WTC11 (cell line): Measurements from ENCODE around the gene TWF2. TPM values are rescaled to one million over a fixed set of nuclear protein-coding genes. Genes with fewer than 3 reads are reported as not detected.
A peak's percentile ranks its signal among the peaks of the same experiment; 100 is the strongest.
"Not testable (repeated sequence)": the region's sequence is repeated elsewhere in the genome, so short reads cannot be mapped to it uniquely, and the experiment has no call there.

ENCODE experiments used
- ATAC-seq: fragments of 200-7000 bp; cut with Tn5 transposase; 2 replicates; pipeline ENCODE4 v1.10.0; 2021; ENCODE audit warnings: mild to moderate bottlenecking, moderate library complexity
- CTCF ChIA-PET: fragments of 300-600 bp; sonication (Branson Sonifier 250); formaldehyde crosslinking; loops from one replicate; lab custom pipeline; 2021; ENCODE audit warnings: antibody characterized with exemption; lab: Charles Lee
- POLR2A ChIA-PET: fragments of 350-600 bp; sonication (Branson Sonifier 250); formaldehyde crosslinking; loops from one replicate; lab custom pipeline; 2021; ENCODE audit warnings: antibody characterized with exemption; lab: Charles Lee
- DNase-seq: peaks from one replicate; pipeline ENCODE4 v3.0.0; 2021; ENCODE audit warnings: low spot score
- H3K27ac Mint-ChIP-seq: 2 replicates; pipeline ENCODE4 v1.8.0; 2021; ENCODE audit warnings: mixed read lengths
- H3K27me3 Mint-ChIP-seq: 2 replicates; pipeline ENCODE4 v1.8.0; 2021; ENCODE audit warnings: low read depth, mild to moderate bottlenecking, moderate library complexity, mixed read lengths
- H3K36me3 Mint-ChIP-seq: 2 replicates; pipeline ENCODE4 v1.8.0; 2021; ENCODE audit warnings: mixed read lengths
- H3K4me1 Mint-ChIP-seq: 2 replicates; pipeline ENCODE4 v1.8.0; 2022; ENCODE audit warnings: mixed read lengths
- H3K4me3 Mint-ChIP-seq: 2 replicates; pipeline ENCODE4 v1.8.0; 2021; ENCODE audit warnings: mild to moderate bottlenecking, moderate library complexity, mixed read lengths
- H3K9me3 Mint-ChIP-seq: 2 replicates; pipeline ENCODE4 v1.8.0; 2021; ENCODE audit warnings: mixed read lengths
- ATF3 ChIP-seq: sonication (generic); formaldehyde crosslinking; conservative IDR thresholded peaks from 2 replicates; pipeline ENCODE4 v1.8.1; 2022; ENCODE audit warnings: mild to moderate bottlenecking, missing genetic modification reagents
- E2F5 ChIP-seq: sonication (generic); formaldehyde crosslinking; IDR thresholded peaks from 2 replicates; pipeline ENCODE4 v1.8.1; 2022; ENCODE audit warnings: mild to moderate bottlenecking, moderate library complexity, missing genetic modification reagents
- EMX1 ChIP-seq: fragments of 250-450 bp; sonication (Bioruptor Pico); IDR thresholded peaks from 2 replicates; pipeline ENCODE4 v1.8.0; 2021; ENCODE audit warnings: mild to moderate bottlenecking
- FOXP1 ChIP-seq: sonication (generic); formaldehyde crosslinking; IDR thresholded peaks from 2 replicates; pipeline ENCODE4 v1.8.0; 2022; ENCODE audit warnings: missing genetic modification reagents, mild to moderate bottlenecking, moderate library complexity, borderline replicate concordance
- GTF2I ChIP-seq: fragments of 250-450 bp; sonication (Bioruptor Pico); conservative IDR thresholded peaks from 2 replicates; pipeline ENCODE4 v1.4.0; 2021; ENCODE audit warnings: mild to moderate bottlenecking
- HMGA2 ChIP-seq: fragments of 250-450 bp; sonication (Bioruptor Pico); IDR thresholded peaks from 2 replicates; pipeline ENCODE4 v1.4.0; 2021; ENCODE audit warnings: mild to moderate bottlenecking, moderate library complexity
- JUN ChIP-seq: sonication (generic); formaldehyde crosslinking; IDR thresholded peaks from 2 replicates; pipeline ENCODE4 v1.8.0; 2023; ENCODE audit warnings: mild to moderate bottlenecking, missing genetic modification reagents
- OVOL2 ChIP-seq: fragments of 250-450 bp; sonication (Bioruptor Pico); IDR thresholded peaks from 2 replicates; pipeline ENCODE4 v1.9.0; 2021; ENCODE audit warnings: mild to moderate bottlenecking, borderline replicate concordance
- PRRX2 ChIP-seq: fragments of 250-450 bp; sonication (Bioruptor Pico); IDR thresholded peaks from 2 replicates; pipeline ENCODE4 v1.8.0; 2021; ENCODE audit warnings: mild to moderate bottlenecking
- ZBTB21 ChIP-seq: sonication (generic); formaldehyde crosslinking; IDR thresholded peaks from 2 replicates; pipeline ENCODE4 v1.8.1; 2023; ENCODE audit warnings: mild to moderate bottlenecking, missing genetic modification reagents, borderline replicate concordance
- ZNF263 ChIP-seq: sonication (generic); formaldehyde crosslinking; IDR thresholded peaks from 2 replicates; pipeline ENCODE4 v1.8.1; 2022; ENCODE audit warnings: low read depth, mild to moderate bottlenecking, moderate library complexity, missing genetic modification reagents
- ZNF671 ChIP-seq: fragments of 250-450 bp; sonication (Bioruptor Pico); IDR thresholded peaks from 2 replicates; pipeline ENCODE4 v1.8.0; 2021; ENCODE audit warnings: mild to moderate bottlenecking
- total RNA-seq: library from RNA; stranded (reverse); gene quantifications from 3 replicates; pipeline ENCODE4 v1.2.3, GENCODE V29; 2021
- TF ChIP-seq, protein P1 (sequence below): sonication (generic); formaldehyde crosslinking; IDR thresholded peaks from 2 replicates; pipeline ENCODE4 v1.8.1; 2022; ENCODE audit warnings: mild to moderate bottlenecking, missing genetic modification reagents, moderate library complexity, borderline replicate concordance
- TF ChIP-seq, protein P2 (sequence below): fragments of 250-450 bp; sonication (Bioruptor Pico); IDR thresholded peaks from 2 replicates; pipeline ENCODE4 v2.1.2; 2022; ENCODE audit warnings: mild to moderate bottlenecking, moderate library complexity
- TF ChIP-seq, protein P3 (sequence below): sonication (generic); formaldehyde crosslinking; IDR thresholded peaks from 2 replicates; pipeline ENCODE4 v1.8.1; 2023; ENCODE audit warnings: mild to moderate bottlenecking, moderate library complexity, missing genetic modification reagents
- TF ChIP-seq, protein P4 (sequence below): sonication (generic); formaldehyde crosslinking; conservative IDR thresholded peaks from 2 replicates; pipeline ENCODE4 v1.8.1; 2023; ENCODE audit warnings: mild to moderate bottlenecking, low read depth, missing genetic modification reagents, moderate library complexity
- TF ChIP-seq, protein P5 (sequence below): sonication (generic); formaldehyde crosslinking; IDR thresholded peaks from 2 replicates; pipeline ENCODE4 v1.8.0; 2022; ENCODE audit warnings: missing genetic modification reagents
- TF ChIP-seq, protein P6 (sequence below): fragments of 250-450 bp; sonication (Bioruptor Pico); IDR thresholded peaks from 2 replicates; pipeline ENCODE4 v1.9.0; 2021; ENCODE audit warnings: mild to moderate bottlenecking, borderline replicate concordance

The TWF2 gene
- total RNA-seq, 1 experiment from 2014 or later, result 71.1 TPM

GRCh38 chr3:52272172-52272571, 33.2 kb upstream of the TWF2 start:
- CTCF ChIA-PET, result interaction anchor here (1.3 to 1.5 kb wide), 2 partner anchors 40 to 52 kb away, joined by 3 to 4 read pairs; no protein-coding TSS in a partner anchor
- DNase-seq, POLR2A ChIA-PET, H3K27me3 Mint-ChIP-seq, H3K4me3 Mint-ChIP-seq, H3K9me3 Mint-ChIP-seq, ATAC-seq: not testable (repeated sequence)
- Mint-ChIP-seq H3K4me1 (peaks cover 27% of the 10 kb centered on the region), H3K27ac (peak overlapping the region; percentile 66; the same call in 1 of the 2 replicates), H3K36me3 (peaks cover 57% of the 10 kb centered on the region)

- DNase-seq (no peak), ATAC-seq (no peak)
- Mint-ChIP-seq H3K9me3 (no peaks in the 10 kb centered on the region), H3K4me1 (peaks cover 12% of the 10 kb centered on the region; the same call in 1 of the 2 replicates), H3K27ac (0 out of 2 replicates have a peak overlapping the region, but pooled peaks have one; percentile 57), H3K36me3 (peaks cover 71% of the 10 kb centered on the region), H3K27me3 (no peaks in the 10 kb centered on the region), H3K4me3 (no peak overlapping the region)
- ChIA-PET POLR2A (no interaction called here), CTCF (no interaction called here)
- no peak for TF ChIP-seq JUN (CRISPR knock-in tag)
- TF ChIP-seq, protein P1, sequence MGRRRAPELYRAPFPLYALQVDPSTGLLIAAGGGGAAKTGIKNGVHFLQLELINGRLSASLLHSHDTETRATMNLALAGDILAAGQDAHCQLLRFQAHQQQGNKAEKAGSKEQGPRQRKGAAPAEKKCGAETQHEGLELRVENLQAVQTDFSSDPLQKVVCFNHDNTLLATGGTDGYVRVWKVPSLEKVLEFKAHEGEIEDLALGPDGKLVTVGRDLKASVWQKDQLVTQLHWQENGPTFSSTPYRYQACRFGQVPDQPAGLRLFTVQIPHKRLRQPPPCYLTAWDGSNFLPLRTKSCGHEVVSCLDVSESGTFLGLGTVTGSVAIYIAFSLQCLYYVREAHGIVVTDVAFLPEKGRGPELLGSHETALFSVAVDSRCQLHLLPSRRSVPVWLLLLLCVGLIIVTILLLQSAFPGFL, result no peak
- TF ChIP-seq, protein P2, sequence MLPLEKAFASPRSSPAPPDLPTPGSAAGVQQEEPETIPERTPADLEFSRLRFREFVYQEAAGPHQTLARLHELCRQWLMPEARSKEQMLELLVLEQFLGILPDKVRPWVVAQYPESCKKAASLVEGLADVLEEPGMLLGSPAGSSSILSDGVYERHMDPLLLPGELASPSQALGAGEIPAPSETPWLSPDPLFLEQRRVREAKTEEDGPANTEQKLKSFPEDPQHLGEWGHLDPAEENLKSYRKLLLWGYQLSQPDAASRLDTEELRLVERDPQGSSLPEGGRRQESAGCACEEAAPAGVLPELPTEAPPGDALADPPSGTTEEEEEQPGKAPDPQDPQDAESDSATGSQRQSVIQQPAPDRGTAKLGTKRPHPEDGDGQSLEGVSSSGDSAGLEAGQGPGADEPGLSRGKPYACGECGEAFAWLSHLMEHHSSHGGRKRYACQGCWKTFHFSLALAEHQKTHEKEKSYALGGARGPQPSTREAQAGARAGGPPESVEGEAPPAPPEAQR (CRISPR knock-in tag), result no peak
- TF ChIP-seq, protein P3, sequence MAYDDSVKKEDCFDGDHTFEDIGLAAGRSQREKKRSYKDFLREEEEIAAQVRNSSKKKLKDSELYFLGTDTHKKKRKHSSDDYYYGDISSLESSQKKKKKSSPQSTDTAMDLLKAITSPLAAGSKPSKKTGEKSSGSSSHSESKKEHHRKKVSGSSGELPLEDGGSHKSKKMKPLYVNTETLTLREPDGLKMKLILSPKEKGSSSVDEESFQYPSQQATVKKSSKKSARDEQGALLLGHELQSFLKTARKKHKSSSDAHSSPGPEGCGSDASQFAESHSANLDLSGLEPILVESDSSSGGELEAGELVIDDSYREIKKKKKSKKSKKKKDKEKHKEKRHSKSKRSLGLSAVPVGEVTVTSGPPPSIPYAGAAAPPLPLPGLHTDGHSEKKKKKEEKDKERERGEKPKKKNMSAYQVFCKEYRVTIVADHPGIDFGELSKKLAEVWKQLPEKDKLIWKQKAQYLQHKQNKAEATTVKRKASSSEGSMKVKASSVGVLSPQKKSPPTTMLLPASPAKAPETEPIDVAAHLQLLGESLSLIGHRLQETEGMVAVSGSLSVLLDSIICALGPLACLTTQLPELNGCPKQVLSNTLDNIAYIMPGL (CRISPR knock-in tag), result no peak
- no peak for TF ChIP-seq EMX1
- TF ChIP-seq OVOL2, result no peak
- TF ChIP-seq, protein P4, sequence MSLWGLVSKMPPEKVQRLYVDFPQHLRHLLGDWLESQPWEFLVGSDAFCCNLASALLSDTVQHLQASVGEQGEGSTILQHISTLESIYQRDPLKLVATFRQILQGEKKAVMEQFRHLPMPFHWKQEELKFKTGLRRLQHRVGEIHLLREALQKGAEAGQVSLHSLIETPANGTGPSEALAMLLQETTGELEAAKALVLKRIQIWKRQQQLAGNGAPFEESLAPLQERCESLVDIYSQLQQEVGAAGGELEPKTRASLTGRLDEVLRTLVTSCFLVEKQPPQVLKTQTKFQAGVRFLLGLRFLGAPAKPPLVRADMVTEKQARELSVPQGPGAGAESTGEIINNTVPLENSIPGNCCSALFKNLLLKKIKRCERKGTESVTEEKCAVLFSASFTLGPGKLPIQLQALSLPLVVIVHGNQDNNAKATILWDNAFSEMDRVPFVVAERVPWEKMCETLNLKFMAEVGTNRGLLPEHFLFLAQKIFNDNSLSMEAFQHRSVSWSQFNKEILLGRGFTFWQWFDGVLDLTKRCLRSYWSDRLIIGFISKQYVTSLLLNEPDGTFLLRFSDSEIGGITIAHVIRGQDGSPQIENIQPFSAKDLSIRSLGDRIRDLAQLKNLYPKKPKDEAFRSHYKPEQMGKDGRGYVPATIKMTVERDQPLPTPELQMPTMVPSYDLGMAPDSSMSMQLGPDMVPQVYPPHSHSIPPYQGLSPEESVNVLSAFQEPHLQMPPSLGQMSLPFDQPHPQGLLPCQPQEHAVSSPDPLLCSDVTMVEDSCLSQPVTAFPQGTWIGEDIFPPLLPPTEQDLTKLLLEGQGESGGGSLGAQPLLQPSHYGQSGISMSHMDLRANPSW, result no peak
- TF ChIP-seq ATF3, result no peak
- no peak for TF ChIP-seq PRRX2 (CRISPR knock-in tag)
- TF ChIP-seq ZNF671 (CRISPR knock-in tag), result no peak
- no peak for TF ChIP-seq HMGA2 (CRISPR knock-in tag)
- TF ChIP-seq ZNF263, result no peak
- no peak for TF ChIP-seq ZBTB21 (CRISPR knock-in tag)
- no peak for TF ChIP-seq GTF2I (CRISPR knock-in tag)
- no peak for TF ChIP-seq E2F5 (CRISPR knock-in tag)
- TF ChIP-seq, protein P5, sequence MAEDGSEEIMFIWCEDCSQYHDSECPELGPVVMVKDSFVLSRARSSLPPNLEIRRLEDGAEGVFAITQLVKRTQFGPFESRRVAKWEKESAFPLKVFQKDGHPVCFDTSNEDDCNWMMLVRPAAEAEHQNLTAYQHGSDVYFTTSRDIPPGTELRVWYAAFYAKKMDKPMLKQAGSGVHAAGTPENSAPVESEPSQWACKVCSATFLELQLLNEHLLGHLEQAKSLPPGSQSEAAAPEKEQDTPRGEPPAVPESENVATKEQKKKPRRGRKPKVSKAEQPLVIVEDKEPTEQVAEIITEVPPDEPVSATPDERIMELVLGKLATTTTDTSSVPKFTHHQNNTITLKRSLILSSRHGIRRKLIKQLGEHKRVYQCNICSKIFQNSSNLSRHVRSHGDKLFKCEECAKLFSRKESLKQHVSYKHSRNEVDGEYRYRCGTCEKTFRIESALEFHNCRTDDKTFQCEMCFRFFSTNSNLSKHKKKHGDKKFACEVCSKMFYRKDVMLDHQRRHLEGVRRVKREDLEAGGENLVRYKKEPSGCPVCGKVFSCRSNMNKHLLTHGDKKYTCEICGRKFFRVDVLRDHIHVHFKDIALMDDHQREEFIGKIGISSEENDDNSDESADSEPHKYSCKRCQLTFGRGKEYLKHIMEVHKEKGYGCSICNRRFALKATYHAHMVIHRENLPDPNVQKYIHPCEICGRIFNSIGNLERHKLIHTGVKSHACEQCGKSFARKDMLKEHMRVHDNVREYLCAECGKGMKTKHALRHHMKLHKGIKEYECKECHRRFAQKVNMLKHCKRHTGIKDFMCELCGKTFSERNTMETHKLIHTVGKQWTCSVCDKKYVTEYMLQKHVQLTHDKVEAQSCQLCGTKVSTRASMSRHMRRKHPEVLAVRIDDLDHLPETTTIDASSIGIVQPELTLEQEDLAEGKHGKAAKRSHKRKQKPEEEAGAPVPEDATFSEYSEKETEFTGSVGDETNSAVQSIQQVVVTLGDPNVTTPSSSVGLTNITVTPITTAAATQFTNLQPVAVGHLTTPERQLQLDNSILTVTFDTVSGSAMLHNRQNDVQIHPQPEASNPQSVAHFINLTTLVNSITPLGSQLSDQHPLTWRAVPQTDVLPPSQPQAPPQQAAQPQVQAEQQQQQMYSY (CRISPR knock-in tag), result no peak
- no peak for TF ChIP-seq FOXP1 (CRISPR knock-in tag)
- TF ChIP-seq, protein P6, sequence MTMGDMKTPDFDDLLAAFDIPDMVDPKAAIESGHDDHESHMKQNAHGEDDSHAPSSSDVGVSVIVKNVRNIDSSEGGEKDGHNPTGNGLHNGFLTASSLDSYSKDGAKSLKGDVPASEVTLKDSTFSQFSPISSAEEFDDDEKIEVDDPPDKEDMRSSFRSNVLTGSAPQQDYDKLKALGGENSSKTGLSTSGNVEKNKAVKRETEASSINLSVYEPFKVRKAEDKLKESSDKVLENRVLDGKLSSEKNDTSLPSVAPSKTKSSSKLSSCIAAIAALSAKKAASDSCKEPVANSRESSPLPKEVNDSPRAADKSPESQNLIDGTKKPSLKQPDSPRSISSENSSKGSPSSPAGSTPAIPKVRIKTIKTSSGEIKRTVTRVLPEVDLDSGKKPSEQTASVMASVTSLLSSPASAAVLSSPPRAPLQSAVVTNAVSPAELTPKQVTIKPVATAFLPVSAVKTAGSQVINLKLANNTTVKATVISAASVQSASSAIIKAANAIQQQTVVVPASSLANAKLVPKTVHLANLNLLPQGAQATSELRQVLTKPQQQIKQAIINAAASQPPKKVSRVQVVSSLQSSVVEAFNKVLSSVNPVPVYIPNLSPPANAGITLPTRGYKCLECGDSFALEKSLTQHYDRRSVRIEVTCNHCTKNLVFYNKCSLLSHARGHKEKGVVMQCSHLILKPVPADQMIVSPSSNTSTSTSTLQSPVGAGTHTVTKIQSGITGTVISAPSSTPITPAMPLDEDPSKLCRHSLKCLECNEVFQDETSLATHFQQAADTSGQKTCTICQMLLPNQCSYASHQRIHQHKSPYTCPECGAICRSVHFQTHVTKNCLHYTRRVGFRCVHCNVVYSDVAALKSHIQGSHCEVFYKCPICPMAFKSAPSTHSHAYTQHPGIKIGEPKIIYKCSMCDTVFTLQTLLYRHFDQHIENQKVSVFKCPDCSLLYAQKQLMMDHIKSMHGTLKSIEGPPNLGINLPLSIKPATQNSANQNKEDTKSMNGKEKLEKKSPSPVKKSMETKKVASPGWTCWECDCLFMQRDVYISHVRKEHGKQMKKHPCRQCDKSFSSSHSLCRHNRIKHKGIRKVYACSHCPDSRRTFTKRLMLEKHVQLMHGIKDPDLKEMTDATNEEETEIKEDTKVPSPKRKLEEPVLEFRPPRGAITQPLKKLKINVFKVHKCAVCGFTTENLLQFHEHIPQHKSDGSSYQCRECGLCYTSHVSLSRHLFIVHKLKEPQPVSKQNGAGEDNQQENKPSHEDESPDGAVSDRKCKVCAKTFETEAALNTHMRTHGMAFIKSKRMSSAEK (CRISPR knock-in tag), result no peak
Measured at GRCh38 chr3:52270252-52270754, 31.3 kb upstream of the TWF2 start.
